ENCODE results near the gene RAB20.
A peak's percentile ranks its signal among the peaks of the same experiment; 100 is the strongest.

The RAB20 gene

DNA sequence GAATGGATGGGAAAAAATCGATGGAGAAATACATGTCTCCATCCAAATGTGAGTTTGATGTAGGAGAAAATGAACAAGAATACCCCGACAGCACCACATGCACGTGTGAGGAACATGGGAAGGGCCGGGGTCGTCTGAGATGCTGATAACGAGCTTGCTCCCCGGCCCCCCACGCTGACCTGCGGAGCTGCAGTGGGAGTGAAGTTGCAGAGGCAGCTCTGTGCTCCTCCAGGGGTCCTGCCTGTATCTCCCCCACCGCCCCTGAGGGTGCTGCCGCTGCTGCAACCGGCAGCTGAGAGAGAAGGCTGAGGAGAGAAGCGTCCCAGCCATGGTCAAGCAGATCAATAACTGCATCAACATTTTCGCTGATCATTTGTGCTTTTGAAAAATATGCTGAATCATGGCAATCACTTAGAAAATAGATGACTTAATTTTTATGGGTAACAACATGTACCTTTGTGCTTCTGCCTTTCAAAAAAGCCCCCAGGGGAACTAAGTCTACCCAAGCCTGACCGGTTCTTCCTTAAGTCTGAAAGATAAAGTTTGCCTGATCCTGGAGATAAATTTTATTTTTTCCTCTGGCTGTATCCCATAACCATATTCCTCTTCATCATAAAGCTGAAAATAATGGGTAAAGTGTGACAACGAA lies 35.6 kb upstream of the RAB20 start:
- TF ChIP-seq, protein P1, sequence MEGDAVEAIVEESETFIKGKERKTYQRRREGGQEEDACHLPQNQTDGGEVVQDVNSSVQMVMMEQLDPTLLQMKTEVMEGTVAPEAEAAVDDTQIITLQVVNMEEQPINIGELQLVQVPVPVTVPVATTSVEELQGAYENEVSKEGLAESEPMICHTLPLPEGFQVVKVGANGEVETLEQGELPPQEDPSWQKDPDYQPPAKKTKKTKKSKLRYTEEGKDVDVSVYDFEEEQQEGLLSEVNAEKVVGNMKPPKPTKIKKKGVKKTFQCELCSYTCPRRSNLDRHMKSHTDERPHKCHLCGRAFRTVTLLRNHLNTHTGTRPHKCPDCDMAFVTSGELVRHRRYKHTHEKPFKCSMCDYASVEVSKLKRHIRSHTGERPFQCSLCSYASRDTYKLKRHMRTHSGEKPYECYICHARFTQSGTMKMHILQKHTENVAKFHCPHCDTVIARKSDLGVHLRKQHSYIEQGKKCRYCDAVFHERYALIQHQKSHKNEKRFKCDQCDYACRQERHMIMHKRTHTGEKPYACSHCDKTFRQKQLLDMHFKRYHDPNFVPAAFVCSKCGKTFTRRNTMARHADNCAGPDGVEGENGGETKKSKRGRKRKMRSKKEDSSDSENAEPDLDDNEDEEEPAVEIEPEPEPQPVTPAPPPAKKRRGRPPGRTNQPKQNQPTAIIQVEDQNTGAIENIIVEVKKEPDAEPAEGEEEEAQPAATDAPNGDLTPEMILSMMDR (conservative IDR thresholded peaks at IDR 0.05; ENCODE audit: low read length), result no peak

DNA sequence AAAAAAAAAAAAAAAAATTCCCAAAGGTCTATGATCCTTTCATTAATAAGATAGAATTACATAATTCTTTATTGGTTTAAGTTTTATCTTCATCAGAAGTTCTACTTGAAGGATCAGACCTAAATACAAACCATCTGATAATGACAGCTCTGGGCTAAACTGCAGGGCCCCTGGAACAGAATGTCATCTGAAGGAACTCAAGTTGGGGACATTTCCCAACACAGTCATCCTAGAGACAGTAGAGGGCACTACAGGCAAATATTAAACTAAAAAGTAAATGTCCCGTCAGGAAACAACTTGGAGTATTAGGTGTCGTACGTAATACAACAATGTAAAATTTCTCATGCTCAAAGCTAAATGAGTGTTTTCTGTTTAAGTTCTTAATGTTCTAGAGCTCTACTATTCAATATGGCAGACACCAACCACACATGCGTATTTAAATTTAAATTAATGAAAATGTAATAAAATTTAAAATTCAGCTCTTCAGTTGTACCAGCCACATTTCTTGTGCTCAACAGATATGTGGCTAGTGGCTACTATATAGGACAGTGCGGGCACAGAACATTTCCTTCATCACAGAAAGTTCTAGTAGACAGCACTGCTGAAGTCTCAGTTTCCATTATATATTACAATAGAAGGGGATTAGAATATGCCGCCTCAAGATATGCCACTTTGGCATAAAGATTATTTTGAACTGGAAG lies 32.1 kb upstream of the RAB20 start:
- H3K4me3 ChIP-seq (ENCODE audit: low read length), result no peak overlapping the region
- TF ChIP-seq, protein P1 (conservative IDR thresholded peaks at IDR 0.05; ENCODE audit: low read length), result peak; percentile 66
- DNase-seq (ENCODE audit: low read depth), result peak; percentile 54

More for the DNA sequence above, 35.6 kb upstream of the RAB20 start:
- H3K4me3 ChIP-seq (ENCODE audit: low read length), result no peak overlapping the region
- no peak for DNase-seq (ENCODE audit: low read depth)

DNA sequence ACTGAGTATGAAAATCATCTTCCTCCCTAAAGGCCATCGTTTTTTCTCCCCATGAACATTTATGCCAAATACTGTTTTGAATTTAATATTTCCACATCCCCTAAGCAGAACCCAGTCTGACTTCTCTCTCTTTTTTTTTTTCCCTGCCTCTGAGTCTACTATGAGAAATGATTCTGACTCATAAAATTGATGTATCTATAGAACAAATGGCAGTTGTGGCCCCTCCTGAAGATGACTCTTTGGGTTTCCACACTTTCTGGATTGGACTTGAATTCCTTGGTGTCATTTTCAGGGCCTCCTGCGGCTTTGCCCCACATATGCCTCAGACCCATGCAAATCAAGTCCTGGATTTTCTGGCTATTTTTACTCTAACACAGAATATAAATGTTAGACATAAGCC lies 31.1 kb upstream of the RAB20 start:
- peak; percentile 53 for DNase-seq (ENCODE audit: low read depth)
- H3K4me3 ChIP-seq (ENCODE audit: low read length), result no peak overlapping the region
- TF ChIP-seq, protein P1 (conservative IDR thresholded peaks at IDR 0.05; ENCODE audit: low read length), result no peak

DNA sequence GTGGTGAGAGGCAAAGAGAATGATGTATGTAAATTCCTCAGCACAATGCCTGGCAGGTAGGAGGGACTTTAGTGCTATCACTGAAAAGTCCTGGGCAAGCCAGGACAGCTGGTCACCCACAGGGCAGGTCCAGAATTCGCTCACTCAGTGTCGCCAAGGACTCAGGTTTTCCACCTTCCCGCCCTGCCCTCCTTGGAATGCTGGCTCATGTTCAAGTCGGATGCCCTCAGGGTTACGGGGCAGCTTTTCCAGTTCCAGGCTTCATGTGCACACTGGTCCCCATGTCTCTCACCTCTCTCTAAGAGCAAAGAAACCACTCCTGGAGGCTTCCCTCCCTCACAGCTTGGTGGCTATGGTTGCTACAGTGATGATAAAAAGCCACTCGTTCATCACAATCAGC lies 29.1 kb upstream of the RAB20 start:
- TF ChIP-seq, protein P1 (conservative IDR thresholded peaks at IDR 0.05; ENCODE audit: low read length), result no peak
- DNase-seq (ENCODE audit: low read depth), result no peak
- H3K4me3 ChIP-seq (ENCODE audit: low read length), result no peak overlapping the region

DNA sequence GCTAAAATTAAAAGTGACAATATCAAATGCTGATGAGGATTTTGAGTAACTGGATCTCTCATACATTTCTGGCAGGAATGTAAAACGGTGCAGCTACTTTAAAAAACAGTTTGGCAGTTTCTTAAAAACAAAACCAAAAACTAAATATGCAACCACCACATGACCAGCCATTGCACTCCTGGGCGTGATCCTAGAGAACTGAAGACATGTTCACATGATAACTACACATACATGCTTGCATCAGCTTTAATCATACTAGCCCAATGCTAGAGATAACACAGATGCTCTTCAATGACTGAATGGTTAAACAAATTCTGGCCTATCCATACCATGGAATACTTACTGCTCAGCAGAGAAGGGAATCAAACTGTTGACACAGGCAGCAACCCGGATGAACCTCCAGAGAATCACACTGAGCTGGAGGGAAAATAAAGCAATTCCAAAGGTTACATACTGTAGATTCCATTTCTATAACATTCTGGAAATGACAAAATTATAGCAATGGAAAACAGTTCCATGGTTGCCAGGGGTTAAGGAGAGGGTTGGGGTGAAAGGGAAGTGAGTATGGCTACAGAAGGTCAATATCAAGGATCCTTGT lies 28.4 kb upstream of the RAB20 start:
- TF ChIP-seq, protein P1 (conservative IDR thresholded peaks at IDR 0.05; ENCODE audit: low read length), result no peak
- DNase-seq (ENCODE audit: low read depth), result no peak
- H3K4me3 ChIP-seq (ENCODE audit: low read length), result no peak overlapping the region

DNA sequence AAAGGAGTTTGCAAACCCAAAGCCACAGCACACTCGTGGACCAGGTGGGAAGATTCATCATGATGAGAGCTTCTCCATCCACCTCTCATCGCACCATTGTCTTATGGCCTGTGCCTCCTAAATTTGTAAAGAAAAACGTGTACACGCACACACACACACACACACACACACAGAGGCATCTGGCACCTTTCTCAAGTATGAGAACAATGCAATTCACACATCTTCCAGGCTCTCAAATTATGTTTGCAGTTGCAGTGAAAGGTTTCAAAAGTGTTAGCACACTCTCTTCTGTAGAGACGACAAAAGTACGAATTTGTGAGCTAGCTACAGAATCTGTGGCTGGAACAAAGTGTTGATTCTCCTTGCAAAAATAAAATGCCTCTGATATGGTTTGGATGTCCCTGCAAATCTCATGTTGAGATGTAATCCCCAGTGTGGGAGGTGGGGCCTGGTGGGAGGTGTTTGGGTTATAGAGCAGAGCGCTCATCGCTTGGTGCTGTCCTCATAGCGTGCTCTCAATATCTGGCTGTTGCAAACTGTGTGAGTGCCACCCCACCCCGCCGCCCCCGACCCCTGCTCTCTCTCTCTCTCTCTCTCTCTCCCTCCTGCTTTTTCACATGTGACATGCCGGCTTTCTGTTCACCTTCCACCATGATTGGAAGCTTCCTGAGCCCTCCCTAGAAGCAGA lies 21.8 kb upstream of the RAB20 start:
- no peak for DNase-seq (ENCODE audit: low read depth)
- no peak overlapping the region for H3K4me3 ChIP-seq (ENCODE audit: low read length)
- TF ChIP-seq, protein P1 (conservative IDR thresholded peaks at IDR 0.05; ENCODE audit: low read length), result no peak
